Measurements from ENCODE around the gene CFAP141.

DNA sequence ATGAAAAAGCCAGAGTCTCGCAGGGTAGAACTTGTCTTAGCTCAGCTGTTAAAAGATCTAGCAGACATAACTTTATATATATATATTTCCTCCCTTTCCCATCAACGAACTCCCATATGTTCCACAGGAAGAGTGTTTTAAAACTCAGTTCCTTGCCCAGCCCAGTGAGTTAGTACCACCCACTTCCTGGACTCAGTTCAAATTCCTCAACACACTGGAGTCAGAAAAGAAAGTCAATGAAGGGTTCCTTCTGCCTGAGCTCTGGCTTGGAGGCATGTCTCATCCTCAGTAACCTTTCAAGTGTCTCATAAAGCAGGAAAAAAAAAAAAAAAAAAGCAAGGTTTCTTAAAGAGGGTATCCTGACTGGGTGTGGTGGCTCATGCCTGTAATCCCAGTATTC is 29.8 kb downstream of the CFAP141 start:
- TF ChIP-seq, protein P1, sequence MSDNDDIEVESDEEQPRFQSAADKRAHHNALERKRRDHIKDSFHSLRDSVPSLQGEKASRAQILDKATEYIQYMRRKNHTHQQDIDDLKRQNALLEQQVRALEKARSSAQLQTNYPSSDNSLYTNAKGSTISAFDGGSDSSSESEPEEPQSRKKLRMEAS (IDR thresholded peaks at IDR 0.05), result no peak
- no peak for TF ChIP-seq EZH2 (IDR thresholded peaks at IDR 0.05)
- TF ChIP-seq, protein P2, sequence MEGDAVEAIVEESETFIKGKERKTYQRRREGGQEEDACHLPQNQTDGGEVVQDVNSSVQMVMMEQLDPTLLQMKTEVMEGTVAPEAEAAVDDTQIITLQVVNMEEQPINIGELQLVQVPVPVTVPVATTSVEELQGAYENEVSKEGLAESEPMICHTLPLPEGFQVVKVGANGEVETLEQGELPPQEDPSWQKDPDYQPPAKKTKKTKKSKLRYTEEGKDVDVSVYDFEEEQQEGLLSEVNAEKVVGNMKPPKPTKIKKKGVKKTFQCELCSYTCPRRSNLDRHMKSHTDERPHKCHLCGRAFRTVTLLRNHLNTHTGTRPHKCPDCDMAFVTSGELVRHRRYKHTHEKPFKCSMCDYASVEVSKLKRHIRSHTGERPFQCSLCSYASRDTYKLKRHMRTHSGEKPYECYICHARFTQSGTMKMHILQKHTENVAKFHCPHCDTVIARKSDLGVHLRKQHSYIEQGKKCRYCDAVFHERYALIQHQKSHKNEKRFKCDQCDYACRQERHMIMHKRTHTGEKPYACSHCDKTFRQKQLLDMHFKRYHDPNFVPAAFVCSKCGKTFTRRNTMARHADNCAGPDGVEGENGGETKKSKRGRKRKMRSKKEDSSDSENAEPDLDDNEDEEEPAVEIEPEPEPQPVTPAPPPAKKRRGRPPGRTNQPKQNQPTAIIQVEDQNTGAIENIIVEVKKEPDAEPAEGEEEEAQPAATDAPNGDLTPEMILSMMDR (IDR thresholded peaks at IDR 0.05 in 2 of 3, conservative IDR thresholded peaks at IDR 0.05 in 1 of 3; ENCODE audit: borderline replicate concordance in 1 of 3, insufficient read depth in 1 of 3, low read depth in 2 of 3, low read length in 2 of 3), result no peak
- TF ChIP-seq POLR2AphosphoS5 (IDR thresholded peaks at IDR 0.05; ENCODE audit: low read depth, low read length), result no peak

Data from HCT116 (cell line).